ENCODE data around the gene AGPS.

DNA sequence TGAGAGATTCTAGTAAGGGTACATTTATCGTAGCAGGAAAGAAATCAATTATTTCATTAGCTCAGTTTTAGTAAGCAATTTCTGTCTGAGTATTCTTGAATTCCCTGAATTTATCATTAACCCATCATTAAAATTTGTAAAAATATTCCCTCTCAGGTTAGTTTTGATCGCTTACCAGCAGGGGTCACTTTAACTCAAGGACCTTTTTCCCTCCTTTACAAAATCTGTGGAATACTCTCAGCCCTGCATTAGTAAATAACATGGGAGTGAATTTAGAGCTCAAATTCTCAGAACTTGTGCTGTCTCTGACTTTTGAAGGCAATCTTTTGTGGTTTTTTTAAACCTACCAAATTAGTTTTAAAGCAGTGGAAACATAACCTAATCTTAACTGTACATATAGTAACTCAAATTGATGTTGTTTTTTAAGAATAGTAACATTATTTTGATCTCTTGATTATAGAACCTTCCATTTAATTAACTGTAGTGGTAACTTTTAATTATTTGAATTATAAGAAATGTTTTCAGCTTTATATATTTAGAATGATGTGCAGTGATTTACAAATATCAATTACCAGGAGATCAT is 97.2 kb downstream of the AGPS start:
- TF ChIP-seq, protein P1, sequence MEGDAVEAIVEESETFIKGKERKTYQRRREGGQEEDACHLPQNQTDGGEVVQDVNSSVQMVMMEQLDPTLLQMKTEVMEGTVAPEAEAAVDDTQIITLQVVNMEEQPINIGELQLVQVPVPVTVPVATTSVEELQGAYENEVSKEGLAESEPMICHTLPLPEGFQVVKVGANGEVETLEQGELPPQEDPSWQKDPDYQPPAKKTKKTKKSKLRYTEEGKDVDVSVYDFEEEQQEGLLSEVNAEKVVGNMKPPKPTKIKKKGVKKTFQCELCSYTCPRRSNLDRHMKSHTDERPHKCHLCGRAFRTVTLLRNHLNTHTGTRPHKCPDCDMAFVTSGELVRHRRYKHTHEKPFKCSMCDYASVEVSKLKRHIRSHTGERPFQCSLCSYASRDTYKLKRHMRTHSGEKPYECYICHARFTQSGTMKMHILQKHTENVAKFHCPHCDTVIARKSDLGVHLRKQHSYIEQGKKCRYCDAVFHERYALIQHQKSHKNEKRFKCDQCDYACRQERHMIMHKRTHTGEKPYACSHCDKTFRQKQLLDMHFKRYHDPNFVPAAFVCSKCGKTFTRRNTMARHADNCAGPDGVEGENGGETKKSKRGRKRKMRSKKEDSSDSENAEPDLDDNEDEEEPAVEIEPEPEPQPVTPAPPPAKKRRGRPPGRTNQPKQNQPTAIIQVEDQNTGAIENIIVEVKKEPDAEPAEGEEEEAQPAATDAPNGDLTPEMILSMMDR (IDR thresholded peaks at IDR 0.05) = peak in 4 of 6 experiments; percentile 25 to 56 (median 32)
- no peak for TF ChIP-seq POLR2A (IDR thresholded peaks at IDR 0.05)
